Activated naive CD8-positive, alpha-beta T cell treated with anti-CD3 and anti-CD28 coated beads, Interleukin-2, amount 10 ng/mL, durations not matched to agents 7 days and 5 days (primary cell): ENCODE data around the gene OLFM2. TPM values are rescaled to one million over a fixed set of nuclear protein-coding genes. Genes with fewer than 3 reads are reported as not detected.
"Not testable (repeated sequence)": the region's sequence is repeated elsewhere in the genome, so short reads cannot be mapped to it uniquely, and the experiment has no call there.

Experiments
- ATAC-seq: fragments of 150-1000 bp; cut with Tn5 transposase; one replicate; pipeline ENCODE4 v1.10.0; 2021; ENCODE audit warnings: low read depth, moderate library complexity
- POLR2A ChIA-PET: fragments of 350-600 bp; sonication (Branson Sonifier 250); formaldehyde crosslinking; loops from one replicate; lab custom pipeline; 2021; ENCODE audit warnings: antibody characterized with exemption; lab: Charles Lee
- DNase-seq: peaks from one replicate; pipeline ENCODE4 v3.0.0; 2021
- H3K27ac Mint-ChIP-seq: one replicate; pipeline ENCODE4 v1.8.0; 2022; ENCODE audit warnings: mild to moderate bottlenecking, mixed read lengths
- H3K27me3 Mint-ChIP-seq: one replicate; pipeline ENCODE4 v1.8.0; 2022; ENCODE audit warnings: mild to moderate bottlenecking, moderate library complexity, mixed read lengths
- H3K36me3 Mint-ChIP-seq: one replicate; pipeline ENCODE4 v1.8.0; 2021; ENCODE audit warnings: mild to moderate bottlenecking, mixed read lengths
- H3K4me1 Mint-ChIP-seq: one replicate; pipeline ENCODE4 v1.8.0; 2021; ENCODE audit warnings: mixed read lengths
- H3K4me3 Mint-ChIP-seq: one replicate; pipeline ENCODE4 v1.8.0; 2022; ENCODE audit warnings: mild to moderate bottlenecking, moderate library complexity, mixed read lengths
- H3K9me3 Mint-ChIP-seq: one replicate; pipeline ENCODE4 v1.8.0; 2021; ENCODE audit warnings: mixed read lengths
- total RNA-seq, 2 experiments: library from RNA; stranded (reverse); gene quantifications; one replicate each; pipeline ENCODE4 v1.2.3, GENCODE V29; 2021

OLFM2 gene
- total RNA-seq, 2 experiments from 2014 or later = 17.3 to 17.9 TPM

- Mint-ChIP-seq H3K36me3 (peaks cover 20% of the 10 kb centered on the region), H3K27ac (peak overlapping the region; percentile 96), H3K4me1 (peaks cover 23% of the 10 kb centered on the region), H3K4me3 (peak overlapping the region; percentile 90)
- ATAC-seq, H3K27me3 Mint-ChIP-seq, H3K9me3 Mint-ChIP-seq: not testable (repeated sequence)
- DNase-seq = peak; percentile 37
- POLR2A ChIA-PET = interaction anchor here (2.0 kb wide), 1 partner anchor 26 kb away, joined by 5 read pairs; no protein-coding TSS in a partner anchor
These were observed 116.3 kb downstream of the OLFM2 start for GRCh38 chr19:9820034-9820433.

GRCh38 chr19:9819596-9819909 is 116.8 kb downstream of the OLFM2 start:
- peak overlapping the region; percentile 96 for H3K27ac Mint-ChIP-seq
- no peak for DNase-seq
- H3K36me3 Mint-ChIP-seq = peaks cover 25% of the 10 kb centered on the region
- POLR2A ChIA-PET = interaction anchor here (0.6 to 2.0 kb wide), 9 partner anchors 8 to 412 kb away, joined by 3 to 21 read pairs (median 4); partner anchors contain the start of genes UBL5, ZNF561 and ZNF846
- H3K4me1 Mint-ChIP-seq = peaks cover 23% of the 10 kb centered on the region
- H3K9me3 Mint-ChIP-seq = peaks cover 12% of the 10 kb centered on the region
- peak overlapping the region; percentile 90 for H3K4me3 Mint-ChIP-seq
- H3K27me3 Mint-ChIP-seq = no peaks in the 10 kb centered on the region
- peak; percentile 71 for ATAC-seq

GRCh38 chr19:9818734-9819595 is 117.3 kb downstream of the OLFM2 start, which contains the start of gene FBXL12:
TSS of gene FBXL12 (minus strand) at chr19:9819079. CDS start at chr19:9818813, 266 bp downstream.
- DNase-seq = peak; percentile 100
- H3K36me3 Mint-ChIP-seq = peaks cover 27% of the 10 kb centered on the region
- H3K9me3 Mint-ChIP-seq = peaks cover 12% of the 10 kb centered on the region
- H3K4me3 Mint-ChIP-seq = peak within 1 kb of the TSS; percentile 90
- POLR2A ChIA-PET = interaction anchor here (0.6 to 2.0 kb wide), 9 partner anchors 9 to 413 kb away, joined by 3 to 21 read pairs (median 4); partner anchors contain the start of genes UBL5, ZNF561 and ZNF846
- peaks cover 23% of the 10 kb centered on the region for H3K4me1 Mint-ChIP-seq
- ATAC-seq = peak; percentile 87
- no peaks in the 10 kb centered on the region for H3K27me3 Mint-ChIP-seq
- peak within 1 kb of the TSS; percentile 96 for H3K27ac Mint-ChIP-seq

- H3K36me3 Mint-ChIP-seq = peaks cover 33% of the 10 kb centered on the region
- POLR2A ChIA-PET = interaction anchor here (1.0 to 2.0 kb wide), 8 partner anchors 9 to 413 kb away, joined by 3 to 21 read pairs (median 4); partner anchors contain the start of genes UBL5, ZNF561 and ZNF846
- ATAC-seq (no peak), DNase-seq (no peak)
- peaks cover 23% of the 10 kb centered on the region for H3K4me1 Mint-ChIP-seq
- H3K27me3 Mint-ChIP-seq = no peaks in the 10 kb centered on the region
- H3K27ac Mint-ChIP-seq = peak overlapping the region; percentile 96
- H3K9me3 Mint-ChIP-seq = peaks cover 12% of the 10 kb centered on the region
- peak overlapping the region; percentile 90 for H3K4me3 Mint-ChIP-seq
These were observed 118.1 kb downstream of the OLFM2 start for GRCh38 chr19:9818175-9818733.

DNA sequence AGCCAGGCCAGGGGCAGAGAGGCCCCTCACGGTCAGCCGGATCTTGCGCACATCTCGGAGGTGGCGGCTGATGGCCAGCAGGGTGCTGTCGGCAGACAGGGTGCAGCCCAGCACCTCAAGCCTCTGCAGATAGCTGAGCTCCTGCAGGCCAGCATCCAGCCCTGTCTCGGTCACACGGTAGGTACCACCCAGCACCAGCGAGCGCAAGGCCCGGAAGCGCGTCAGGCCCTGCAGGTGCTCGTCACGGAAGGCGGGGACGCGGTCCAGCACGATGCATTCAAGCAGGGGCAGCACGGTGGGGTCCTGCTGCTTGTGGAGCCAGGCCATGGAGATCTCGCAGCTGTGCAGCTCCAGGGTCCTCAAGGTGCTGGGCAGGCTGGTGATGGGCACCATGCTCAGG is 125.2 kb downstream of the OLFM2 start:
- peaks cover 12% of the 10 kb centered on the region for H3K4me1 Mint-ChIP-seq
- no peak overlapping the region for H3K27ac Mint-ChIP-seq
- no peak for ATAC-seq
- H3K27me3 Mint-ChIP-seq = no peaks in the 10 kb centered on the region
- POLR2A ChIA-PET = interaction anchor here (0.5 to 2.7 kb wide), 3 partner anchors 7 to 637 kb away, joined by 3 to 14 read pairs (median 5); partner anchors contain the start of genes FBXL12 and ZNF846
- no peak for DNase-seq
- peaks cover 6% of the 10 kb centered on the region for H3K9me3 Mint-ChIP-seq
- H3K4me3 Mint-ChIP-seq = no peak overlapping the region
- peaks cover 48% of the 10 kb centered on the region for H3K36me3 Mint-ChIP-seq

DNA sequence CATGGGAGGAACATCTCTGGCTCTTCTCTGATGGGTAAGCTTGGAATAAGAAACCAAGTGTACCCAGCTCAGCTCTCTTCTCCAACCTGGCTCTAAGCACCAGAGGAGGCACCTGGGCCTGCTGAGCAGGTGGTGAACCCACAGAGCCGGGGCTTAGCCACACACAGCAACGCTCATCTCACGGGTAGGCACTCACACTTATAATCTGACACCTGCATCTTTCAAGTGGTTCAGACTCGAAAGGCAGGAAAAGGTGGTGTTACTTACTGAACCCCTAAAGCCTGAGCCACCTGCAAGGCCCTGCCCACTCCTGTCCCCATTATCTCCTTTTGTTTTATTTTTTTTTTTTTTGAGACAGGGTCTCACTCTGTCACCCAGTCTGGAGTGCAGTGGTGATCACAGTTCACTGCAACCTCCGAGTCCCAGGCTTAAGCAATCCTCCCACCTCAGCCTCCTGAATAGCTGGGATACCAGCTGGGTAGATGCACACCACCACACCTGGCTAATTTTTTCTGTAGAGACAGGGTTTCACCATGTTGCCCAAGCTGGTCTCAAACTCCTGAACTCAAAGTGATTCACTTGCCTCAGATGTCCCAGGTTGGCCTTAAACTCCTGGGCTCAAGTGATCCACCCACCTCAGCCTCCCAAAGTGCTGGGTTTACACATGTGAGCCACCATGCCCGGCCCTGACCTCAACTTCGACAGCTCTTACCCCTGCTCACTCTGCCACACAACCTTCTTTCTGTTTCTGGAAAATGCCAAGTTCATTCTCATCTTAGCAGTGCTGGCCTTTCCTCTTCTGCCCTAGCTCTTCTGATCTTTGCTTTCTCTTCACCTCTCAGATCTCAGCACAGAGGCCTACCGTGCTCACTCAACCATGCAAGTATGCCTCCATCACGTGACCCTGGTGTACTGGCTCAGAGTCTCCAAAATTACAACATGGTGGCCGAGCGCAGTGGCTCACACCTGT is 127.2 kb downstream of the OLFM2 start:
- POLR2A ChIA-PET = interaction anchor here (1.0 to 2.7 kb wide), 2 partner anchors 9 to 11 kb away, joined by 3 to 14 read pairs; partner anchors contain the start of gene FBXL12
- ATAC-seq = peak; percentile 73

GRCh38 chr19:9806803-9807202 is 129.5 kb downstream of the OLFM2 start:
- Mint-ChIP-seq H3K4me1 (peaks cover 12% of the 10 kb centered on the region), H3K27ac (no peak overlapping the region), H3K27me3 (no peaks in the 10 kb centered on the region), H3K36me3 (peaks cover 24% of the 10 kb centered on the region), H3K9me3 (no peaks in the 10 kb centered on the region), H3K4me3 (no peak overlapping the region)
- DNase-seq (no peak), ATAC-seq (no peak)
- POLR2A ChIA-PET = interaction anchor here (1.7 kb wide), 1 partner anchor 12 kb away, joined by 4 read pairs; the partner anchor contains the start of gene FBXL12

More for the DNA sequence above, 127.2 kb downstream of the OLFM2 start:
- H3K9me3 Mint-ChIP-seq = no peaks in the 10 kb centered on the region
- peaks cover 31% of the 10 kb centered on the region for H3K36me3 Mint-ChIP-seq
- H3K27ac Mint-ChIP-seq = peak overlapping the region; percentile 55
- H3K4me3 Mint-ChIP-seq = no peak overlapping the region
- peaks cover 12% of the 10 kb centered on the region for H3K4me1 Mint-ChIP-seq
- H3K27me3 Mint-ChIP-seq = no peaks in the 10 kb centered on the region
- DNase-seq = no peak

Other genes with a start within 250 kb of the OLFM2 start
- gene ZNF846, start 167.8 kb downstream of the OLFM2 start, total RNA-seq = 10 to 100 TPM; 17.9 to 21.1 TPM
- gene FBXL12, start 117.4 kb downstream of the OLFM2 start, total RNA-seq = 10 to 100 TPM; 33.9 to 37.0 TPM
- gene UBL5, start 108.6 kb downstream of the OLFM2 start, total RNA-seq = 100 to 1,000 TPM; 310 to 340 TPM
- gene PIN1, start 101.2 kb downstream of the OLFM2 start, total RNA-seq = 100 to 1,000 TPM in 1 of 2 experiments, 10 to 100 TPM in 1; 95.1 to 101 TPM
- gene COL5A3, start 74.0 kb upstream of the OLFM2 start, total RNA-seq = under 1 TPM; 0.08 to 0.17 TPM
- gene RDH8, start 77.0 kb upstream of the OLFM2 start, total RNA-seq = not detected
- 100 to 1,000 TPM; 118 to 126 TPM for gene SHFL, start 149.8 kb upstream of the OLFM2 start, total RNA-seq
- gene ANGPTL6, start 166.2 kb upstream of the OLFM2 start, total RNA-seq = 1 to 10 TPM; 3.8 to 4.7 TPM
- 100 to 1,000 TPM; 104 to 112 TPM for gene PPAN, start 169.8 kb upstream of the OLFM2 start, total RNA-seq
- gene P2RY11, start 175.2 kb upstream of the OLFM2 start, total RNA-seq = 10 to 100 TPM; 51.8 to 53.6 TPM
- 100 to 1,000 TPM; 262 to 264 TPM for gene EIF3G, start 183.4 kb upstream of the OLFM2 start, total RNA-seq